IPS-18a (cell line): Measurements from ENCODE around the gene NLGN2.

ENCODE experiments used
- H3K27ac ChIP-seq: one replicate; pipeline ENCODE4 v1.5.1; 2013; ENCODE audit warnings: low read length
- H3K27me3 ChIP-seq: one replicate; pipeline ENCODE4 v1.6.1; 2013; ENCODE audit warnings: mild to moderate bottlenecking, low read length; ENCODE audit not compliant: control insufficient read depth, insufficient read depth
- H3K36me3 ChIP-seq: one replicate; pipeline ENCODE4 v1.6.1; 2013; ENCODE audit warnings: low read depth, low read length; ENCODE audit not compliant: control insufficient read depth
- H3K4me1 ChIP-seq: one replicate; pipeline ENCODE4 v1.6.1; 2013; ENCODE audit warnings: low read depth, low read length; ENCODE audit not compliant: control insufficient read depth
- H3K4me3 ChIP-seq: one replicate; pipeline ENCODE4 v1.5.1; 2013; ENCODE audit warnings: low read length
- H3K9ac ChIP-seq: one replicate; pipeline ENCODE4 v1.6.1; 2013; ENCODE audit warnings: mild to moderate bottlenecking, low read length, moderate library complexity
- H3K9me3 ChIP-seq: one replicate; pipeline ENCODE4 v1.6.1; 2013; ENCODE audit warnings: low read depth, low read length; ENCODE audit not compliant: control insufficient read depth

Gene NLGN2

GRCh38 chr17:7418472-7419152 is 11.0 kb downstream of the NLGN2 start:
- H3K36me3 ChIP-seq: peaks cover 16% of the 10 kb centered on the region
- no peaks in the 10 kb centered on the region for H3K27me3 ChIP-seq
- peaks cover 6% of the 10 kb centered on the region for H3K4me1 ChIP-seq
- H3K9ac ChIP-seq: no peak overlapping the region
- no peak overlapping the region for H3K27ac ChIP-seq
- H3K4me3 ChIP-seq: no peak overlapping the region
- H3K9me3 ChIP-seq: no peaks in the 10 kb centered on the region

GRCh38 chr17:7419819-7420610 is 12.4 kb downstream of the NLGN2 start, which contains the start of gene SPEM1:
TSS of gene SPEM1 (plus strand) at chr17:7420324. CDS start at chr17:7420385, 61 bp downstream.
- Histone ChIP-seq H3K9ac (no peak within 1 kb of the TSS), H3K27me3 (no peaks in the 10 kb centered on the region), H3K36me3 (peaks cover 14% of the 10 kb centered on the region), H3K4me3 (no peak within 1 kb of the TSS), H3K9me3 (no peaks in the 10 kb centered on the region), H3K27ac (no peak within 1 kb of the TSS), H3K4me1 (peaks cover 6% of the 10 kb centered on the region)

- Histone ChIP-seq H3K9me3 (no peaks in the 10 kb centered on the region), H3K4me1 (peaks cover 6% of the 10 kb centered on the region), H3K36me3 (peaks cover 5% of the 10 kb centered on the region), H3K27ac (no peak overlapping the region), H3K9ac (no peak overlapping the region), H3K27me3 (no peaks in the 10 kb centered on the region), H3K4me3 (no peak overlapping the region)
Measured at GRCh38 chr17:7421186-7421585, 13.5 kb downstream of the NLGN2 start.

GRCh38 chr17:7423679-7424078 is 16.0 kb downstream of the NLGN2 start:
- Histone ChIP-seq H3K27me3 (no peaks in the 10 kb centered on the region), H3K4me3 (no peak overlapping the region), H3K9ac (no peak overlapping the region), H3K9me3 (no peaks in the 10 kb centered on the region), H3K4me1 (peaks cover 4% of the 10 kb centered on the region), H3K27ac (no peak overlapping the region), H3K36me3 (peaks cover under 1% of the 10 kb centered on the region)

- Histone ChIP-seq H3K36me3 (no peaks in the 10 kb centered on the region), H3K4me1 (no peaks in the 10 kb centered on the region), H3K9ac (no peak within 1 kb of the TSS), H3K9me3 (no peaks in the 10 kb centered on the region), H3K27ac (no peak within 1 kb of the TSS), H3K27me3 (no peaks in the 10 kb centered on the region), H3K4me3 (no peak within 1 kb of the TSS)
Measured at GRCh38 chr17:7425316-7425715, 17.7 kb downstream of the NLGN2 start, which contains the start of gene SPEM2. TSS of gene SPEM2 (plus strand) at chr17:7425616. CDS start at chr17:7425689, 73 bp downstream.

- no peaks in the 10 kb centered on the region for H3K27me3 ChIP-seq
Measured at GRCh38 chr17:7425756-7426155, 18.1 kb downstream of the NLGN2 start.

GRCh38 chr17:7426203-7426863 is 18.7 kb downstream of the NLGN2 start:
- Histone ChIP-seq H3K9me3 (no peaks in the 10 kb centered on the region), H3K27me3 (no peaks in the 10 kb centered on the region), H3K36me3 (no peaks in the 10 kb centered on the region), H3K4me3 (no peak overlapping the region), H3K27ac (no peak overlapping the region), H3K9ac (no peak overlapping the region), H3K4me1 (no peaks in the 10 kb centered on the region)

More at GRCh38 chr17:7425756-7426155, 18.1 kb downstream of the NLGN2 start:
- H3K9ac ChIP-seq: no peak overlapping the region
- H3K36me3 ChIP-seq: no peaks in the 10 kb centered on the region
- H3K27ac ChIP-seq: no peak overlapping the region
- H3K4me1 ChIP-seq: no peaks in the 10 kb centered on the region
- no peak overlapping the region for H3K4me3 ChIP-seq
- H3K9me3 ChIP-seq: no peaks in the 10 kb centered on the region

- H3K4me3 ChIP-seq: no peak overlapping the region
- no peak overlapping the region for H3K27ac ChIP-seq
- H3K36me3 ChIP-seq: no peaks in the 10 kb centered on the region
- no peaks in the 10 kb centered on the region for H3K9me3 ChIP-seq
- no peak overlapping the region for H3K9ac ChIP-seq
- no peaks in the 10 kb centered on the region for H3K27me3 ChIP-seq
- H3K4me1 ChIP-seq: no peaks in the 10 kb centered on the region
Measured at GRCh38 chr17:7426896-7427489, 19.3 kb downstream of the NLGN2 start.

GRCh38 chr17:7427549-7427948 is 19.9 kb downstream of the NLGN2 start:
- Histone ChIP-seq H3K9ac (no peak overlapping the region), H3K4me1 (no peaks in the 10 kb centered on the region), H3K27me3 (no peaks in the 10 kb centered on the region), H3K4me3 (no peak overlapping the region), H3K9me3 (no peaks in the 10 kb centered on the region), H3K36me3 (no peaks in the 10 kb centered on the region), H3K27ac (no peak overlapping the region)

GRCh38 chr17:7428557-7428956 is 20.9 kb downstream of the NLGN2 start, which contains the start of gene SPEM3:
TSS of gene SPEM3 (plus strand) at chr17:7428857. CDS start at chr17:7428903, 46 bp downstream.
- Histone ChIP-seq H3K9me3 (no peaks in the 10 kb centered on the region), H3K27ac (no peak within 1 kb of the TSS), H3K36me3 (no peaks in the 10 kb centered on the region), H3K4me3 (no peak within 1 kb of the TSS), H3K9ac (no peak within 1 kb of the TSS), H3K27me3 (no peaks in the 10 kb centered on the region), H3K4me1 (no peaks in the 10 kb centered on the region)

- Histone ChIP-seq H3K27me3 (no peaks in the 10 kb centered on the region), H3K36me3 (no peaks in the 10 kb centered on the region), H3K9ac (no peak overlapping the region), H3K4me3 (no peak overlapping the region), H3K9me3 (no peaks in the 10 kb centered on the region), H3K27ac (no peak overlapping the region), H3K4me1 (no peaks in the 10 kb centered on the region)
Measured at GRCh38 chr17:7429722-7430121, 22.1 kb downstream of the NLGN2 start.
